Endothelial cell of umbilical vein (primary cell): ENCODE data around the gene AKT1. TPM values are rescaled to one million over a fixed set of nuclear protein-coding genes. Genes with fewer than 3 reads are reported as not detected.

Experiments
- BruUV-seq: library from RNA; stranded (reverse); fragments of 400-500 nt; replicated peaks from 2 replicates; lab custom pipeline; 2021; lab: Mats Ljungman, UMichigan
- CTCF ChIA-PET: fragments of 300-600, 350-600 bp; sonication (Branson Sonifier 250); formaldehyde crosslinking; loops from one replicate; lab custom pipeline; 2021; ENCODE audit warnings: antibody characterized with exemption, inconsistent platforms; lab: Charles Lee
- POLR2A ChIA-PET: fragments of 300-600, 350-600 bp; sonication (Branson Sonifier 250); formaldehyde crosslinking; loops from one replicate; lab custom pipeline; 2021; ENCODE audit warnings: antibody characterized with exemption, inconsistent platforms; lab: Charles Lee
- DNase-seq: peaks from one replicate; pipeline ENCODE4 v3.0.0-alpha.2; 2011; ENCODE audit warnings: low read depth, low spot score
- FAIRE-seq: peaks from 2 replicates; lab custom pipeline; 2011; peaks lifted over from hg19 to GRCh38; lab: Jason Lieb, UNC
- H2AFZ ChIP-seq: 2 replicates; pipeline ENCODE4 v1.6.0; 2012; ENCODE audit warnings: low read depth, low read length, control low read depth, inconsistent platforms
- H3K27ac ChIP-seq: 2 replicates; pipeline ENCODE4 v1.5.1; 2011; ENCODE audit warnings: low read depth, mild to moderate bottlenecking, control low read depth, low read length, moderate library complexity; ENCODE audit not compliant: insufficient read depth
- H3K27me3 ChIP-seq, 2 experiments: 2 replicates each; pipeline versions ENCODE4 v1.6.0 to v1.6.1; 2011; ENCODE audit warnings: low read length in 2 of 2, mixed read lengths in 1 of 2; ENCODE audit not compliant: control insufficient read depth in 2 of 2, insufficient read depth in 2 of 2
- H3K36me3 ChIP-seq, 2 experiments: 2 replicates in 1 of 2; 3 replicates in 1 of 2; pipeline ENCODE4 v1.5.1; 2011; ENCODE audit warnings: low read length in 2 of 2, mild to moderate bottlenecking in 1 of 2, moderate library complexity in 1 of 2; ENCODE audit not compliant: control insufficient read depth in 2 of 2, insufficient read depth in 2 of 2; ENCODE audit errors: extremely low read depth in 1 of 2
- H3K4me1 ChIP-seq: 3 replicates; pipeline ENCODE4 v1.5.1; 2011; ENCODE audit warnings: mild to moderate bottlenecking, low read length; ENCODE audit not compliant: control insufficient read depth, insufficient read depth; ENCODE audit errors: extremely low read depth
- H3K4me2 ChIP-seq: 2 replicates; pipeline ENCODE4 v1.6.1; 2011; ENCODE audit warnings: low read length, control low read depth, mixed read lengths; ENCODE audit not compliant: insufficient read depth
- H3K4me3 ChIP-seq, 3 experiments: fragments of 200-600 bp in 1 of 3; sonication (generic), shearing (Covaris generic) in 1 of 3; replicated peaks in 1 of 3; 2 replicates each; pipeline ENCODE4 v1.5.1; 2011 to 2016; ENCODE audit warnings: control low read depth in 3 of 3, low read length in 3 of 3, mild to moderate bottlenecking in 2 of 3, inconsistent platforms in 1 of 3, low read depth in 1 of 3, moderate library complexity in 1 of 3; ENCODE audit not compliant: insufficient read depth in 1 of 3
- H3K79me2 ChIP-seq: 2 replicates; pipeline ENCODE4 v1.6.0; 2012; ENCODE audit warnings: low read length, inconsistent platforms; ENCODE audit not compliant: control insufficient read depth, insufficient read depth
- H3K9ac ChIP-seq: replicated peaks from 2 replicates; pipeline ENCODE3; 2011; ENCODE audit warnings: low read length, control low read depth; ENCODE audit not compliant: insufficient read depth; ENCODE audit errors: extremely low read depth
- H3K9me1 ChIP-seq: replicated peaks from 3 replicates; pipeline ENCODE4 v1.6.0; 2011; ENCODE audit warnings: mild to moderate bottlenecking, low read length; ENCODE audit not compliant: control insufficient read depth, insufficient read depth; ENCODE audit errors: extremely low read depth
- H3K9me3 ChIP-seq: replicated peaks from 2 replicates; pipeline ENCODE4 v1.5.1; 2012; ENCODE audit warnings: low read length, inconsistent platforms; ENCODE audit not compliant: control insufficient read depth, insufficient read depth
- H4K20me1 ChIP-seq: replicated peaks from 2 replicates; pipeline ENCODE3; 2011; ENCODE audit warnings: mild to moderate bottlenecking, low read length; ENCODE audit not compliant: control insufficient read depth, insufficient read depth; ENCODE audit errors: extremely low read depth
- CTCF ChIP-seq, 2 donors: IDR thresholded peaks; 1 replicate in 1 of 2; 2 replicates in 1 of 2; pipeline ENCODE4 v1.5.1; 2011; ENCODE audit warnings: low read length in 2 of 2, mild to moderate bottlenecking in 2 of 2, moderate library complexity in 2 of 2, control low read depth in 1 of 2, inconsistent platforms in 1 of 2, low read depth in 1 of 2; ENCODE audit not compliant: insufficient read depth in 1 of 2; ENCODE audit errors: extremely low read depth in 1 of 2
- EZH2 ChIP-seq: IDR thresholded peaks from 2 replicates; pipeline ENCODE4 v1.6.1; 2012; ENCODE audit warnings: borderline replicate concordance, low read depth, mild to moderate bottlenecking, moderate library complexity, low read length, inconsistent platforms; ENCODE audit not compliant: severe bottlenecking
- FOS ChIP-seq: IDR thresholded peaks from 2 replicates; pipeline ENCODE4 v1.6.1; 2011; ENCODE audit warnings: mild to moderate bottlenecking, low read length, moderate library complexity, borderline replicate concordance; ENCODE audit not compliant: insufficient read depth
- GATA2 ChIP-seq: IDR thresholded peaks from 2 replicates; pipeline ENCODE4 v1.7.0; 2011; ENCODE audit warnings: low read depth, mild to moderate bottlenecking, moderate library complexity, mixed read lengths, low read length; ENCODE audit not compliant: insufficient read length, insufficient read depth
- JUN ChIP-seq: IDR thresholded peaks from 2 replicates; pipeline ENCODE4 v1.6.1; 2011; ENCODE audit warnings: borderline replicate concordance, low read depth; ENCODE audit not compliant: insufficient read length, insufficient read depth
- MAX ChIP-seq: IDR thresholded peaks from 2 replicates; pipeline ENCODE4 v1.6.1; 2011; ENCODE audit not compliant: insufficient read depth, insufficient read length
- MYC ChIP-seq: IDR thresholded peaks from one replicate; pipeline ENCODE4 v1.6.1; 2011; ENCODE audit warnings: mild to moderate bottlenecking, low read depth, low read length
- POLR2A ChIP-seq: IDR thresholded peaks from 2 replicates; pipeline ENCODE4 v1.6.1; 2012; ENCODE audit warnings: low read depth, mild to moderate bottlenecking, control low read depth, low read length
- POLR2AphosphoS5 ChIP-seq: IDR thresholded peaks from 2 replicates; pipeline ENCODE4 v1.6.1; 2012; ENCODE audit warnings: low read depth, mild to moderate bottlenecking, control low read depth, low read length, moderate library complexity; ENCODE audit not compliant: insufficient read depth
- dilution Hi-C: fragments of 300-500 bp; cut with MboI; formaldehyde crosslinking; loops from one replicate; pipeline ENCODE4 v1.15.0; 2019; ENCODE audit warnings: low sequenced_read_pairs; ENCODE audit not compliant: extremely low pct_ligation_motif_present
- intact Hi-C: fragments of 100-400 bp; cut with micrococcal nuclease; formaldehyde crosslinking; loops from one replicate; pipeline ENCODE4 v1.10.0; 2022
- polyA plus RNA-seq, 4 experiments: library from polyadenylated mRNA; depleted of rRNA in 3 of 4; stranded (reverse) in 3 of 4; unstranded in 1 of 4; fragments of >200 nt; gene quantifications; 2 replicates each; pipeline versions ENCODE4 v1.2.1 to v1.2.3, GENCODE V29; 2011 to 2012; ENCODE audit warnings: missing spikeins in 1 of 4
- total RNA-seq: library from RNA; stranded (reverse); gene quantifications from 2 replicates; pipeline ENCODE4 v1.2.3, GENCODE V29; 2021

Gene AKT1
- total and polyA plus RNA-seq, 2 donors (not counting 3 experiments of a cell fraction or from before 2014, with no cell fraction given), result 177 to 191 TPM

- intact Hi-C loops (no loop called here), dilution Hi-C loops (no loop called here)
- Histone ChIP-seq H4K20me1 (no peaks in the 10 kb centered on the region), H3K4me1 (peaks cover 5% of the 10 kb centered on the region), H3K9ac (no peak overlapping the region), H3K9me3 (no peaks in the 10 kb centered on the region), H3K4me2 (no peak overlapping the region), H3K36me3 (no peaks in the 10 kb centered on the region), H3K4me3 (no peak overlapping the region), H3K79me2 (no peaks in the 10 kb centered on the region), H3K27me3 (no peaks in the 10 kb centered on the region), H3K27ac (no peak overlapping the region), H2AFZ (no peak overlapping the region), H3K9me1 (no peaks in the 10 kb centered on the region)
- ChIA-PET CTCF (interaction anchor here (1.6 to 1.8 kb wide), 2 partner anchors 20 to 23 kb away, joined by 3 to 4 read pairs; partner anchors contain the start of gene SIVA1), POLR2A (no interaction called here)
- FAIRE-seq (no peak), DNase-seq (no peak)
- no peak for TF ChIP-seq CTCF (IDR thresholded peaks at IDR 0.05; ENCODE audit: extremely low read depth in 1 of 2, insufficient read depth in 1 of 2, low read depth in 1 of 2, low read length in 2 of 2)
- TF ChIP-seq JUN, result no peak
- no peak for TF ChIP-seq GATA2
- TF ChIP-seq POLR2AphosphoS5, result no peak
- TF ChIP-seq MAX, result no peak
- no peak for TF ChIP-seq FOS
- no peak for TF ChIP-seq EZH2
- TF ChIP-seq POLR2A, result no peak
- TF ChIP-seq MYC, result no peak
- BruUV-seq, result no TSS peak
Measured at GRCh38 chr14:104730487-104730886, 65.1 kb downstream of the AKT1 start.
